Measurements from ENCODE around the gene ZNF335.

DNA sequence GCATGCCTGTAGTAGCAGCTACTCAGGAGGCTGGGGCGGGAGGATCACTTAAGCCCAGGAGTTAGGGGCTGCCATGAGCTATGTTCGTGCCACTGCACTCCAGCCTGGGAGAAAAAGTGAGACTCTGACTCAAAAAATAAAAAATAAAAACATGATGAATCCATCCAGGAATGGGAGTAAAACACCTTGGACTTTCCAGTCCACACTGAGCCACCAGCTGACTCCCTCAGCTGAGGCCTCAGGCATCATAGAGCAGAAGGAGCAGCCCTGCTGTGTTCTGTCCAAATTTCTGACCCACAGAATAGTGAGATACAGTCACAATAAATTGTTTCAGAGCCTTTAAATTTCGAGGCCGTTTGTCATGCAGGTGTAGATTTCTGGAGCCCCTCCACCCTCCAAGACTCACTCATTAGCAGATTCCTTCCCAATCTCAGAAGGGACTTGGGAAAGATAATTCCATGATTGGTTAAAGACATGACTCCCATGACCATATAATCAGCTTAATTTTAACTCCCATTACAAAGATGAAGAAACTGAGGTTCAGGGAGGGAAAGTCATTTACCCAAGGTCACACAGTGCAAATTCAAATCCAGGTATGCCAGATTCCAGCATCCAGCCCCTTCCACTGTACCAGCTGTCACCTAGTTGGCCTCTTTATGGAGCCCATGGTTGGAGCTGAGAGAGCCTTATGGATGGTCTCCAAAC, 27.7 kb upstream of the ZNF335 start:
- TF ChIP-seq CTCF (IDR thresholded peaks at IDR 0.05; ENCODE audit: poor library complexity): no peak
- no peak for TF ChIP-seq EZH2 (IDR thresholded peaks at IDR 0.05; ENCODE audit: borderline replicate concordance)
- no peak for TF ChIP-seq EZH2phosphoT487 (IDR thresholded peaks at IDR 0.05; ENCODE audit: low read depth, severe bottlenecking, unreplicated experiment)
